NCI-H526 treated with DMSO at 0.1 percent for 48 hours (cell line): ENCODE data around the gene ANKRD27.
"Not testable (repeated sequence)": the region's sequence is repeated elsewhere in the genome, so short reads cannot be mapped to it uniquely, and the experiment has no call there.

Source experiments
- DNase-seq: peaks from one replicate; lab custom pipeline; 2025; lab: John Stamatoyannopoulos, UW

Gene ANKRD27

DNA sequence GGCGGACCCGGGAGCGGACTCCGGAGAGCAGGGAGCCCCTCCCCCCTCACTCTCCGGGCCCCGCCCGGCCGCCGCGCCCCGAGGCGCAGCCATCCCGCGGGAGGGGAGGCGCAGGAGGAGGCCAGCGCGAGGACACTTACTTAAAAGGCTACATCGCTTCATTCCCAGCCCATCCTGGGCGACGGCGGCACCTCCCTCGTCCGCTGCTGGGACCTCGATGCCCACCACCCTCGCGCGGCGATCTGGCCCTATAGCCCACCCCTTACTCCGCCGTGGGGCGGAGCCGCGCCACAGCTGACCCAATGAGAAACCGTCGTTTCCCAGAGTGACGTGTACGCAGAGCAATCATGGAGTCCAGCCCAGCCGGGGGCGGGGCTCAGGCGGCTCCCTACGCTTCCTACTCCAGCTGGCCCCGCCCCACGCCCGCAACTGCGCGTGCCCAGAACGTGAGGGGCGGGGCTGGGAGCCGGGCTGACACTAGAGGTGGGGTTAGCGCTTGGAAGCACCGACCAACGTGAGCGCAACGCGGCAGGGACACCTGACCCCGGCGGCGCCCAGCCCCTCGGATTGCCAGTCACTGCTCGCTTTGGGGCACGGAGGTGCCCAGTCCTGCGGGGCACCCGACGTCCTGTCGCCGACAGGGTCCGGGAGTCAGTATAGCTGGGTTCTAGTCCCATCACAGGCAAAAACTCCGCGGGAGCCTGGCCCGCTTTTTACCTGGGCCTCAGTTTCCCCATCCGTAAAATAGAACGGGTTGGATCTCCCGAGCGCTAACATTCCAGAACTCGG lies at the start of gene ANKRD27:
Gene ANKRD27, minus strand, starts transcription at position 250 of the 789 bp plus-strand sequence. CDS start 16,165 bp downstream, outside the sequence.
- peak; percentile 99 for DNase-seq

DNA sequence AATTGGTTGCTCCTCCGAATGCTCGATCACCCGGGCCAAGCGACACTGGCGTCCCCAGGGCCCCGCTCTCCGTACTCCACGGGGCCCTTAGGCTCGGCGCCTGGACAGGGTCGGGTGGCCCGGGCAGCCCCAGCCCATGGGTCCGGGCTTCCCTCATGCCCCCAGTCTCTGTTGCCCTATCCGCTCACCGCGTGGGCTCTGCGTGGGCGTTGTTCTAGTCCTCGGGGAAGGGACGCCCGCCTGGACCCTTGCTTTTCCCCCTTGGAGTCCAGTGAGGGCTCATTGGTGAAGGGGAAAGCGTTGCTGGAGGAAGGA lies 45.9 kb upstream of the ANKRD27 start:
- no peak for DNase-seq

- DNase-seq, result no peak
Measured at GRCh38 chr19:32720216-32720935, 45.4 kb upstream of the ANKRD27 start.

GRCh38 chr19:32719611-32720059 lies 44.7 kb upstream of the ANKRD27 start, which contains the start of gene TDRD12:
Gene TDRD12, plus strand, starts transcription at chr19:32719767. Its CDS starts 306 bp downstream, at chr19:32720073.
- no peak for DNase-seq

DNA sequence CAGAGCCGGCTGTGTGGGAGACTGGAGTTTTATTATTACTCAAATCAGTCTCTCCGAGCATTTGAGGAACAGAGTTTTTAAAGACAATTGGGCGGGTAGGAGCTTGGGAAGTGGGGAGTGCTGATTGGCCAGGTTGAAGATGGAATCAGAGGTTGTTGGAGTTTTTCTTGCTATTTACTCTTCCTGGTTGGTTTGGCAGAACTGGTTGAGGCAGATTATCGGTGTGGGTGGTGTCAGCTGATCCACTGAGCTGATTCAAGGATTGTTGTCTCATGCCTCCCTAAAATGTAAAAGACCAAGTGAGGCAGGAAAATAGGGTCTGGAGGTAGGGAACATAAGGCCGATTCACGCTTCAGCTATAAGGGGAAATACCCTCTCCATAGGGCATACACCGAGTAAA lies 43.3 kb upstream of the ANKRD27 start:
- DNase-seq, result no peak

DNA sequence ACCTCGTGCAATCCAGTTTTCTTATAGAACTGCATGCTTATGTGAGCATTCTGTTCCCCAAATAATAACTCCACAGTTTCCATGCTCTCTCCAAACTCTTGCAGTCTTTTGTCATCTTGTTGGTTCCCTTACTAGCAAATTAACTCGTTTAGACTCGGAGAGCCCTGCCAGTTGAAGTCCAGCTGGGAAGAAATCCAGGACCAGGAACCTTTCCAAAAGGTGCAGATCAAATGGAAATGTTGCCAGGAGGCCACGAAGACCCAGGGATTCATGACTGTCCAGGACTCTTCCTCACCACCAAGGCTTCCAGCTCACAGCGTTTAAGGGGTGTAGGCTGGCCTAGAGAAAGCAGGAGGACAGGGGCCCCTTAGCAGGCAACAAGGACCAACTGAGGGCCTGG lies 42.5 kb upstream of the ANKRD27 start:
- no peak for DNase-seq

- DNase-seq, result not testable (repeated sequence)
Measured at GRCh38 chr19:32716203-32716602, 41.2 kb upstream of the ANKRD27 start.

DNA sequence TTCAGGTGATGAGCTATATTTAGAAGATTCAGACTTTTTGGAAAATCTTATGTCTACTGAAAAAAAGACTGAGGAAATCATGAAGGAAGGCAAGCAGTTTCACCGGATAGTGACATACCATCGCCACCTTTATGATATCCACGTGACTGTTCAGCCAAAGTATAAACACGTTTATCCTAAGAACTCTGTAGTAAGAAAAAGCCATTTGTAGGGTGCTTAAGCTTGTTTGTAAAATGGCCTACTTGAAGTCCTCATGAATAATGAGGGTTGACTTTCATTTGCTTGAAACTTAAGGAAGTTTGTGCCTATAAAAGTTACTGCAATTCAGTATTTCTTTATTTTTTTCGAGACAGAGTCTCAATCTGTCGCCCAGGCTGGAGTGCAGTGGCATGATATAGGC lies 36.8 kb upstream of the ANKRD27 start:
- DNase-seq, result no peak

- DNase-seq, result no peak
Measured at GRCh38 chr19:32709032-32709431, 34.1 kb upstream of the ANKRD27 start.

GRCh38 chr19:32708457-32708856 lies 33.5 kb upstream of the ANKRD27 start:
- no peak for DNase-seq

GRCh38 chr19:32704006-32704405 lies 29.0 kb upstream of the ANKRD27 start:
- DNase-seq, result not testable (repeated sequence)

DNA sequence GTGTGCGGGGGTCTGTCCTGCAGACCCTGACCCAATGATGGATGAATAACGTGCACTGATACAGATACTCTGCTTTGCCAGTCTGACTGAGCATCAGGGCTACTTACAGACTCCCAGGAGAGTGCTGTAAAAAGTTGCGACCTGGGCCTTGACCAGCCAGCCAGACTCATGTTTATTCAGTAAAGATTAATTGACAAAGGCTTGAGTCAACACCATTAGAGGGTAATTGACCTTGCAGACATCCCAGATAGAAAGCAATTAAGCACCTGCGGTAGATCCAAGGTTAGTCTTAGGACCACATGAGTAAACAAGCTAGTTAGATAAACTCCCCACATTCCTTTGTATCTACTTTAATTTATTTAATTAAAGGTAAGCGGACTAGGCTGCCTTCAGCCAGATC lies 27.0 kb upstream of the ANKRD27 start:
- DNase-seq, result peak; percentile 20

DNA sequence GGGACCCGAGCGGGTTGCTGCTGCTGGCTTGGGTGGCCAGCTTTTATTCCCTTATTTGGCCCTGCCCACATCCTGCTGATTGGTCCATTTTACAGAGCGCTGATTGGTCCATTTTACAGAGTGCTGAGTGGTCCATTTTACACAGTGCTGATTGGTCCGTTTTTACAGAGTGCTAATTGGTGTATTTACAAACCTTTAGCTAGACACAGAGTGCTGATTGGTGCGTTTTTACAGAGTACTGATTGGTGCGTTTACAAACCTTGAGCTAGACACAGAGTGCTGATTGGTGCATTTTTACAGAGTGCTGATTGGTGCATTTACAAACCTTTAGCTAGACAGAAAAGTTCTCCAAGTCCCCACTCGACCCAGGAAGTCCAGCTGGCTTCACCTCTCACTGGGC lies 25.1 kb upstream of the ANKRD27 start:
- not testable (repeated sequence) for DNase-seq

- not testable (repeated sequence) for DNase-seq
Measured at GRCh38 chr19:32696771-32697170, 21.8 kb upstream of the ANKRD27 start.

DNA sequence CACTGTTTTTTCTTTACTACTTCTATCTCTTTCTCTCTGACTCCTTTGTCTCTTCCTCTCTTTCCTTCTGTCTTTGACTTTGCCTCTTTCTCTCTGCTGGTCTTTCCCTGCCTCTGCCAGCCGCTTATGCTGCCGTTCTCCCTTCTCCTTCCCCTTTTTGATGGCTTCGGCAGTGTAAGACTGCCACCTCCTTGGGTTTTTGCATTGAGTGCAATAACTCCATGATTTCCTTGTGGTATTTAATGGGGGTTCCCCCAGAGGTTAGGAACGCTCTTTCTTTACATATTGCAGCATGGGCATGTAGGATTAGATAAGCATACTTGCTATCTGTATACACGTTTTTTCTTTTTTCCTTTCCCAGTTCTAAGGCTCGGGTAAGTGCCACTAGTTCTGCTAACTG lies 20.5 kb upstream of the ANKRD27 start:
- DNase-seq, result not testable (repeated sequence)

DNA sequence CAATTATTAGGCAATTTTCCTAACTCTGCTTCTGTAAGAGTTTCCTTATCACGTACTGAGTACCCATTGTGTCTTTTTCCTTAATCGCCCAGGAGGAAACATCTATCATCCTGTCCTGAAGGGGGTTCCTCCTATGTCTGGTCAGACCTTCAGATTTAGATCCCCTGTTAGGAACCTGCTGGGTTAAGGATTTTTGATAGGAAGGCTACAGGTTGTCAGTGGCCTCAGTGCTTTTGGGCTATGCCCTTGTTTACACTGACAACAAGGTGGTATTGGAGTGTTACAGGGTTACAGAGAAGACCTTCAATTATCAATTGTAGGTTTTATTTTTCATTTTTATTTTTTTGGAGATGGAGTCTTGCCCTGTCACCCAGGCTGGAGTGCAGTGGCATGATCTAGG lies 19.9 kb upstream of the ANKRD27 start:
- DNase-seq, result not testable (repeated sequence)

DNA sequence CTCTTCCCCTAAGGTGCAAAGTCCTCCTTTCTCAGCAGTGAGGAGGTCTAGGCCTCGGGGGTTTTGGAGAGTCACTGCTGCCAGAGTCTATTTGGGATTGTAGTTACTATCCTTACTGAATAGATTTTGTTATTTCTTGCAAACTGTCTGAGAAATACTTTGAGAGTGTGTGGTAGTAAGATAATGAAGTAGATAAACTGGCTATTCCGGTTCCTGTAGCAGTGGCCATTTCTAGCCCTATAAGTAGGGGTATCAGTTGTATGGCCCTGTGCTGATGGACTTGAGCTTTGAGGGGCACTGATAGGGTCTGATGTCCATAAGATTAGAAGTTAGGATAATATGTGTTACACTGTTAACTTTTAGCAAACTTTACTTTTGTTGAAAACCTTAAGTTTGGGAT lies 19.3 kb upstream of the ANKRD27 start:
- peak; percentile 15 for DNase-seq

GRCh38 chr19:32693151-32694108 lies 18.4 kb upstream of the ANKRD27 start:
- not testable (repeated sequence) for DNase-seq

DNA sequence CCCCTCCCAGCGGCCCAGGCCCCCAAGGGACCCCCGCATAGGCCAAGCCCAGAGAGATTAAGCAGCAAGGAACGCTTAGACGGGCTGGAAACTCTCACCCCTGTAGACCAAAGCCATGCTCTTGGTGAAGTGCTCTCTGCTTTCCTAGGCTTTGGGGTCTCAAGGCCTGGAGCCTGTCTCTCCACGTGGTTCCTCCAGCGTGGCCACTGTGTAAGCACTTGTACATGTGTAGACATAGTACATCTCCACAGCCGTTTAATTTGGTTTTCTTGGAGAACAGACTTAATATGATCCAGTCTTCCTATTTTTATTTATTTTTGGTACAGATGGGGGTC lies 17.7 kb upstream of the ANKRD27 start:
- peak; percentile 27 for DNase-seq

GRCh38 chr19:32691952-32692726 lies 17.2 kb upstream of the ANKRD27 start:
- DNase-seq, result peak; percentile 53

- DNase-seq, result peak; percentile 87
Measured at GRCh38 chr19:32691291-32691951, 16.4 kb upstream of the ANKRD27 start, which contains the start of gene NUDT19. Gene NUDT19, plus strand, starts transcription at chr19:32691821. Its CDS starts 140 bp downstream, at chr19:32691961.
